Mesothelial cell of epicardium (in vitro differentiated cells): ENCODE measurements around the gene LPIN3. TPM values are rescaled to one million over a fixed set of nuclear protein-coding genes. Genes with fewer than 3 reads are reported as not detected.

Experiments used
- DNase-seq, 2 experiments: peaks; one replicate each; pipeline ENCODE4 v3.0.0; 2021; ENCODE audit warnings: low spot score in 2 of 2; ENCODE audit not compliant: unreplicated experiment in 2 of 2
- H3K27ac Mint-ChIP-seq: 2 replicates; pipeline ENCODE4 v1.8.0; 2021; ENCODE audit warnings: mixed read lengths
- H3K27me3 Mint-ChIP-seq: 2 replicates; pipeline ENCODE4 v1.8.0; 2021; ENCODE audit warnings: low read depth, mixed read lengths
- H3K36me3 Mint-ChIP-seq: 2 replicates; pipeline ENCODE4 v1.8.0; 2021; ENCODE audit warnings: mixed read lengths
- H3K4me1 Mint-ChIP-seq: 2 replicates; pipeline ENCODE4 v1.8.0; 2021; ENCODE audit warnings: mixed read lengths
- H3K4me3 Mint-ChIP-seq: 2 replicates; pipeline ENCODE4 v1.8.0; 2021; ENCODE audit warnings: mild to moderate bottlenecking, moderate library complexity, mixed read lengths
- H3K9me3 Mint-ChIP-seq: 2 replicates; pipeline ENCODE4 v1.8.0; 2021; ENCODE audit warnings: mixed read lengths
- total RNA-seq: library from RNA; stranded (reverse); gene quantifications from 3 replicates; pipeline ENCODE4 v1.2.1, GENCODE V29; 2021
- TF ChIP-seq, protein P1 (sequence below): fragments of 200-600 bp; sonication (generic); IDR thresholded peaks from one replicate; pipeline ENCODE4 v1.5.0; 2021; ENCODE audit warnings: antibody characterized with exemption; ENCODE audit not compliant: unreplicated experiment

Gene LPIN3
- total RNA-seq, 1 donor from 2014 or later: 21.3 TPM

- no peak overlapping the region for H3K4me3 Mint-ChIP-seq
- H3K27me3 Mint-ChIP-seq: no peaks in the 10 kb centered on the region
- H3K9me3 Mint-ChIP-seq: no peaks in the 10 kb centered on the region
- TF ChIP-seq, protein P1, sequence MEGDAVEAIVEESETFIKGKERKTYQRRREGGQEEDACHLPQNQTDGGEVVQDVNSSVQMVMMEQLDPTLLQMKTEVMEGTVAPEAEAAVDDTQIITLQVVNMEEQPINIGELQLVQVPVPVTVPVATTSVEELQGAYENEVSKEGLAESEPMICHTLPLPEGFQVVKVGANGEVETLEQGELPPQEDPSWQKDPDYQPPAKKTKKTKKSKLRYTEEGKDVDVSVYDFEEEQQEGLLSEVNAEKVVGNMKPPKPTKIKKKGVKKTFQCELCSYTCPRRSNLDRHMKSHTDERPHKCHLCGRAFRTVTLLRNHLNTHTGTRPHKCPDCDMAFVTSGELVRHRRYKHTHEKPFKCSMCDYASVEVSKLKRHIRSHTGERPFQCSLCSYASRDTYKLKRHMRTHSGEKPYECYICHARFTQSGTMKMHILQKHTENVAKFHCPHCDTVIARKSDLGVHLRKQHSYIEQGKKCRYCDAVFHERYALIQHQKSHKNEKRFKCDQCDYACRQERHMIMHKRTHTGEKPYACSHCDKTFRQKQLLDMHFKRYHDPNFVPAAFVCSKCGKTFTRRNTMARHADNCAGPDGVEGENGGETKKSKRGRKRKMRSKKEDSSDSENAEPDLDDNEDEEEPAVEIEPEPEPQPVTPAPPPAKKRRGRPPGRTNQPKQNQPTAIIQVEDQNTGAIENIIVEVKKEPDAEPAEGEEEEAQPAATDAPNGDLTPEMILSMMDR: no peak
- no peak overlapping the region for H3K27ac Mint-ChIP-seq
- DNase-seq: no peak
- no peaks in the 10 kb centered on the region for H3K4me1 Mint-ChIP-seq
- no peaks in the 10 kb centered on the region for H3K36me3 Mint-ChIP-seq
These were observed 18.1 kb downstream of the LPIN3 start for GRCh38 chr20:41358717-41359116.

GRCh38 chr20:41359541-41360011, 19.0 kb downstream of the LPIN3 start:
- no peaks in the 10 kb centered on the region for H3K9me3 Mint-ChIP-seq
- H3K4me3 Mint-ChIP-seq: no peak overlapping the region
- no peak overlapping the region for H3K27ac Mint-ChIP-seq
- H3K27me3 Mint-ChIP-seq: peaks cover 6% of the 10 kb centered on the region
- no peaks in the 10 kb centered on the region for H3K4me1 Mint-ChIP-seq
- H3K36me3 Mint-ChIP-seq: no peaks in the 10 kb centered on the region
- DNase-seq: no peak
- TF ChIP-seq, protein P1: no peak

DNA sequence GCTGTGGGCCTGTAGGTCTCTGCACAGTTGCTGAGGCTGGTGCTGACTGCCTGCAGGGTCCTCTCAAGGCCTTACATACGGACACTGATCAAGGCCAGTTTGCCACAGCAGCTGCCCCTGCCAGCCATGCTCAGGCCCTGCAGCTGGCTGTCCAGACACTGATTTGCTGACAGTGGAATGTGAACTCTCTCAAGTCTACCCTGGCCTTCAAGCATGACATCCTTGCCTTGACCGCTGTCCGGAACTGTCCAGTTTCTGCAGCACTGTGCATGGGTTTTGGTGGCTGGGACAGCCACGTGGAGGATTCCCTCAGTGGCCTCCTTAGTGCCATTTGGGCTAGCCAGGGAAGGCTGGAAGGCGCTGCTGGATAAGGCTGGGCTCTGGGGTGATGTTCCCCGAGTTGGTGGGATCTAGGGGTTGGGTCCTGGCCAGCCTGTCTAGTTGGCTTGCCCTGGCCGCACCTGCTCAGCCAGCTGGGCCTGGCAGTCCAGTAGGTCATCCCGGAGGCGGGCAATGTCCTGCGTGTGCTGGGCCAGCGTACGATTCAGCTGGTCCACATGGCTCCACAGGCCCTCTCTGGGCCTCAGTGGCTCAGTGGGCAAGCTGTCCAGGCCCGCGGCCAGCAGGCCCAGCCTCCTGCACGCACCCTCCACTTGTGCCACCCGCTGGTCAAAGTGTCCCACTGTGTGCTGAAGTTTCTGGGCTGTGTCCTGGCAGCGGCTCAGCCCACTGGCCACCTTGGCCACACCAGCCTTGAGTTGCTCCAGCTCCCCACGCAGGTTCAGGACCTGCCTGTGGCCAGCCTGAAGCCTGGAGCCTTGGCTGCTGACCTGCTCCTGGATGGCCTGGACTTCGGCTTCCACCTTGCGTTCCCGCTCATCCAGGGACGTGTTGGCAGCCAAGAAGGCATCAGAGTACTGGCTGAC, 20.5 kb downstream of the LPIN3 start:
- Mint-ChIP-seq H3K27me3 (peaks cover 18% of the 10 kb centered on the region), H3K36me3 (no peaks in the 10 kb centered on the region), H3K4me3 (no peak overlapping the region), H3K4me1 (peaks cover 3% of the 10 kb centered on the region), H3K27ac (no peak overlapping the region), H3K9me3 (no peaks in the 10 kb centered on the region)
- DNase-seq: no peak
- TF ChIP-seq, protein P1: no peak

DNA sequence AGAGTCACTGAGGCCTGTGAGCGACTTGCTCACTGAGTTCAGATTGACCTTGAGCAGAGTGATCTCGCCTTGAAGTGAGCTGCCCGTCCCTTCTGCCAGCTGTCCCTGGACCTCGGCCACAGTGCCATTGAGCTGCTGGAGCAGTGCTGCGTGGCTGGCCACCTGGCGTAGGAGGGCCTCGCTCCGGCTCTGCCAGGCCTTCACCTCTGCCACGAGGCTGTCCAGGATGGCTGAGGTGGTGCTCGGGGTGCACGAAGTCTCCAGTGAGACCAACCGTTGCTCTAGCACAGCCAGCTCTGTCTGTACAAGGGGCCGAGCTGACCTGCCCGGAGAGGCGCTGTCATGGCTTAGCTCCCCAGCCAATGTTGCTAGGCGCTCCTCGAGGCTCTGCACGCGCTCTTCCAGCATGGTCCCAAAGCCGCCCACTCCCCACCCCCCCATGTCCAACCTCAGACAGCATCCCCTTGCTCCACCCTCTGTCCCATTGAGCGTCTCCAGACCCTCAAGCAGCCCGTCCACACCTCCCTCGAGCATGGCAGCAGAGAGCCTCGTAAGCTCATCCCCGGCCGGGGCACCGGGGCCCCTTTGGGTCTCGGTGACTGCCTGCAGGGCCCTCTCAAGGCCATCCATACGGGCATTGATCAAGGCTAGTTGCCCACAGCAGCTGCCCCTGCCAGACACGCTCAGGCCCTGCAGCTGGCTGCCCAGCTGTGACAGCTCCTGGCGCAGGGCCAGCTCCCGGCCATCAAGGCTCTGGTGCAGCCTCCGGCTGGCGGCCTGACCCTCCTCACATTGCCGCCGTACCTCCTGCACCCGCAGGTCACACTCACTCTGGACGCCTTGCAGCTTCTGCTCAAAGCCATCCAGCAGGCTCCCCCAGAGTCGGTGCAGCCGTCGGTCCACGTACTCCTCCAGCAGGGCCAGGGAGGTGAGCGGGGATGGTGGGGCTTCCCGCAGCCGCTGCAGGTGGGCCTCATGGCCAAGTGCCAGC, 21.4 kb downstream of the LPIN3 start:
- H3K36me3 Mint-ChIP-seq: no peaks in the 10 kb centered on the region
- DNase-seq: no peak
- H3K4me3 Mint-ChIP-seq: no peak overlapping the region
- TF ChIP-seq, protein P1: no peak
- peaks cover 20% of the 10 kb centered on the region for H3K27me3 Mint-ChIP-seq
- H3K4me1 Mint-ChIP-seq: peaks cover 4% of the 10 kb centered on the region
- no peak overlapping the region for H3K27ac Mint-ChIP-seq
- H3K9me3 Mint-ChIP-seq: no peaks in the 10 kb centered on the region

DNA sequence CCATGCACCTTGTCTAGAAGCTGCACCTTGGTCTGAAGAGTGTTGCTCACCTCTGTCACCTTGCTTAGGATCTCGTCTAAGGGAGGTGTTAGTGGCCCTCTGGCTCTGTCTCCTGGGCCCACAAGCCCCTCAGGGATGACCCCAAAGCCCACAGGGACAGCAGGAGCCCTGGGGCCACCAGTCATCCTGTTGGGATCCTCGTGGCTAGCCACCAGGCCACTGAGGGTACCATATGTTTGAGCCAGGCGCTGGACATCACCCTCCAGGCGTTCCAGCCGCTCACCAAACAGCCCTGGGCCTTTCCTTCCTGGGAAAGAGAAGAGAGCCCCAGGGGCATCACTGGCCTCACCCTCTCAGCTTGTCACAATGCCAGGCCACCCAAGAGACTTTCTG, 22.1 kb downstream of the LPIN3 start:
- no peaks in the 10 kb centered on the region for H3K9me3 Mint-ChIP-seq
- no peak overlapping the region for H3K4me3 Mint-ChIP-seq
- no peak for DNase-seq
- H3K4me1 Mint-ChIP-seq: peaks cover 10% of the 10 kb centered on the region
- H3K27me3 Mint-ChIP-seq: peaks cover 26% of the 10 kb centered on the region
- TF ChIP-seq, protein P1: no peak
- no peak overlapping the region for H3K27ac Mint-ChIP-seq
- H3K36me3 Mint-ChIP-seq: no peaks in the 10 kb centered on the region
